GM18507 (cell line): Measurements from ENCODE around the gene BTBD9.

Experiments
- DNase-seq: peaks from one replicate; pipeline ENCODE4 v3.0.0; 2011; ENCODE audit warnings: low read depth; ENCODE audit not compliant: insufficient read length; ENCODE audit errors: extremely low spot score
- FAIRE-seq: peaks from 2 replicates; lab custom pipeline; 2011; peaks lifted over from hg19 to GRCh38; lab: Jason Lieb, UNC

Gene BTBD9

DNA sequence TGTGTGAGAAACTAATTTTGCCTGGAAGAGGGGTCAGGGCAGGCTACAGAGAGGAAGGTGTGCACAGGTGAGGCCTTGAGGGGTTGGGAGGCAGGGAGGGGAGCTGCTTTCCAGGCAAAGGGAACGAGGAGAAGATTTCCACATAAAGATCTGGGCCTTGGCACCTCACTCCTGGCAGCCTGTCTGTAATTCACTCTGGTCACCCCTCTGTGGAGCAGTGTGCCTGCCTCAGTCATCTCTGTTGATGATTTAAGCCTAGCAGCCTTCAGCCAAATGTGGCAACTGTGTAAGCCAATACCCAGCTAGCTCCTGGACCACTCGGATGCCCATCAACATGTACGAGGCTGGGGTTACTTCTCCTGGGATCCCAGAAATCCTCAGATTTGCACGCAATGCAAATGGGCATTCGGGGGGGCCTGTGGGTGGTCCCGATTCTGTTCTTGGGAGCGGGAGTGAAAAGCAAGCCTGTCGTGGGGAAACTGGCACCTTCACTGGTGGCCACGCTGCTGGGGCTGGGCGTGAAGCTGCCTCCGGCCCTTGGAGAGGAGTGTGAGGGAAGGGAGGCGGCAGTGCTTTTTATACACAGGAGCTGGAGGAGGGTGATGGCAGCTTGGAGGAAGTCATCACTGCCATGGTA, 459.8 kb downstream of the BTBD9 start:
- no peak for FAIRE-seq
- no peak for DNase-seq

DNA sequence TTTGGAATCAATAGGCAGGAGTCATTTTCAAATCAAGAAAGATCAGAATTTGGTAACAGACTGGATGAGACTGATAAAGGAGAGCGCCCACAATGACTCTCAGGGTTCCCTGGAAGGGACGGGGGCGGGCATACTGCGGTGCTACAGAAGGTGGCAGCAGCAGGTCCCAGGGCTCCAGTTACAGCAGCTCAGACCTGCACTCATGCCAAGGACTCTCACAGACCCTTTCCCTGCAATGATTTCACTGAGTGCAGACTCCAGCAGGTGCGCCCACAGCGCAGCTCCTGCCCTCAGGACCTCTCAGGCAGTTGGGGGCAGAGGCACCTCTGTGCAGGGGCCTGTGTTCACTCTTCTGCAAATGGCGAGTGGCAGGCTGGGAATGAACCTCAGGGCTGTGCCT, 460.4 kb downstream of the BTBD9 start:
- DNase-seq (no peak), FAIRE-seq (no peak)

DNA sequence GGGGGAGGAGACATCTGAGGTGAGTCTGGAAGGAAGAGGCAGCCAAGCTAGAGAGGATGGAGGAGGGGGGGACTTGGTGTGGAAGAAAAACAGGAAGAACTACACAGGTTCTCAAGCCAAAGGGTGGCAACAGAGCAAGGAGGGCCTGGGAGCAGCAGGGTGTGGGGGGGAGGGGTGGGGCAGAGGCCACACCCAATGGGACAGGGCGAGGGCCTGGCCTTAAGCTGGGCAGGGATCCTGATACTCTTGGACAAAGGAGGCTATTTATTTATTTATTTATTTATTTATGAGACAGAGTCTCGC, 461.2 kb downstream of the BTBD9 start:
- no peak for FAIRE-seq
- DNase-seq: no peak

DNA sequence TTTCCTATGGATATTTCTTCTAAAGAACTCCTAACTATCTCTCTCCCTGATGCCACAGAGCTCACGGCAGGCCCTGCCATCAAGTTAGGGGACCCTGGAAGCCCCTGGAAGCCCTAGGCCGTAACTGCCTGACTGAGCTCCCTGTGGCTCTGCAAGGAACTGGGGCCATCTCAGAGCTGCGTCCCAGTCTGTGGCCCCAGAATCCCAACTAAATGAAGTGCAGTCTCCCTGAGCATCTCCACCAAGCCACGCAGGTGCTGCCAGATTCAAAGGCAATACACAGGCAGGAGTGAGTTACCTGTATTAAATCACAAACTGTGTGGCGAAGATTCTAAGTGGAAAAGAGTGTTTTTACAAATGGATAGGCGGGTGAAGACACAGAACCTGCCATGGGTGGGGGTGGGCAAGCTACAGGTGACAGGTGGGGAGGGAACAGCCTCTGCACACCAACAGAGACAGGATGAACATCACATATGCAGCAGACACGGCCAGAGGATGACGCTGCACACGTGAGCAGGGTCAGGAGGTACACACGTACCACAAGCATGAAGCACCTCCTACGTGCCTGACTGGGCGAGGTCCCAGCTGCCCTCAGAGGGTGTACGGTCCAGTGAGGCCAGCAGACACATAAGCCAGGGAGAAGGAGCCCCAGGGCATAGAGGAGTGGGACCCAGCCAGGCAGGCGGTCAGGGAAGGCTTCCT, 461.7 kb downstream of the BTBD9 start:
- DNase-seq: no peak
- no peak for FAIRE-seq

DNA sequence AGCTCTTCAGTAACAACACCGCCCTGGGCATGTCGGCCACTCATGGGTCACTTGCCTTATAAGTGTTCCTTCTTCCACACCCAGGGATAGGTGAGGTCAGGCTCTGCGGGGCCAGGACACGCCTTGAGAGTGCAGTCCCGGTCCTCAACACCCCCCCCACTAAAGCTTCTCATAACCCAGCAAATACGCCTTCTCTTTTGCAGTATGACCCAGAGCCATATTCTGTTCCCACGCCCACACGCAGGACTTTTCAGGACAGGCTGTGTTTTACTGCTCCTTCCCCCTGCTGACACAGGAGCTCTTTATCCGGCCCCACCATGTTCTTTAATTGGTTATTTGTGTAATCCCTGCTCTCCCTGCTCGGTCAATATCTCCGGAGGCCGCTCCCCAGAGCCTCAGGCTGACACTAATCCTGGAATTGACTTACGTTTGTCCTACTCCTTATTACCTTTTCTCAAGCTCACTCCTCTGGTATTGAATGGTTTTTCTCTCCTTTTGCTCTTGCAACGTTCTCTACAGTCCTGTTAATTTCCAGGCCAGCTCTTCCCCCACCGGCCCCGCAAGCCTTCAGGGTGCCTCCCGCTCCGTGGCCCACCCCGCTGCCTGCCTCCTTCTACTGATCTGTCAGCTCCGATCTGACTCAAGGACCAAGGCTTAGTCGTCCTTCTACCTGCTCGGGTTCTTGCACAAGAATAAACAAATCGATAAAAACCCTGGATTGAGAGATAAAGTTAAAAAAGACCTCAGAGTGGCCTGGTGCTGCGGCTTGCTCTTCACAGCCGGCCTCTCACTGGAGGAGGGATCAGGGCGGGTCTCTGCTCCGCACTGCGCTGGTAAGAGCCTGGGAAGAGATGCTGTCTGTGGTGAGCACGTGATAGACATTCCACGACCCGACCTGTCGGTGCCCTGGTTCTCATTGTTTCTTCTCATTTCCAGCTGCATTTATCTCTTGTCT, 462.7 kb downstream of the BTBD9 start:
- DNase-seq: no peak
- FAIRE-seq: no peak

DNA sequence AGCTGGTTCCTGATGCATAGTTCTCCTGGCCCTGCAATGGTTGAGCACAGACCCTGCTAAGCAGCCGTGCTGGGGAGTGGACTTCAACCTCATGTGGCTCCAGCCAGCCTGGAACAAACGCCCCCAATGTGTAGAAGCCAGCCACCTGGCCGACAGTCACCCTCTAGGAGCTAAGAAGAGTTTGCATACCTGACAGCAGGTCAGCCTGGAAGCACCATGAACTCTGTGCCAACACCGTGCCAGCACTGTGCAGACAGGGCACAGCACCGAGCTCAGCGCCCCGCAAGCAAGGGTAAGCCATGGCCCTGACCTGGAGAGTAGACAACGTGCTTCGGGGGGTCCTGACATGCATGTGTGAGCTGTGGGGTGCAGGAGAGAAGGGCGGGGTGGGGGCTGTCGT, 463.9 kb downstream of the BTBD9 start:
- FAIRE-seq (no peak), DNase-seq (no peak)

DNA sequence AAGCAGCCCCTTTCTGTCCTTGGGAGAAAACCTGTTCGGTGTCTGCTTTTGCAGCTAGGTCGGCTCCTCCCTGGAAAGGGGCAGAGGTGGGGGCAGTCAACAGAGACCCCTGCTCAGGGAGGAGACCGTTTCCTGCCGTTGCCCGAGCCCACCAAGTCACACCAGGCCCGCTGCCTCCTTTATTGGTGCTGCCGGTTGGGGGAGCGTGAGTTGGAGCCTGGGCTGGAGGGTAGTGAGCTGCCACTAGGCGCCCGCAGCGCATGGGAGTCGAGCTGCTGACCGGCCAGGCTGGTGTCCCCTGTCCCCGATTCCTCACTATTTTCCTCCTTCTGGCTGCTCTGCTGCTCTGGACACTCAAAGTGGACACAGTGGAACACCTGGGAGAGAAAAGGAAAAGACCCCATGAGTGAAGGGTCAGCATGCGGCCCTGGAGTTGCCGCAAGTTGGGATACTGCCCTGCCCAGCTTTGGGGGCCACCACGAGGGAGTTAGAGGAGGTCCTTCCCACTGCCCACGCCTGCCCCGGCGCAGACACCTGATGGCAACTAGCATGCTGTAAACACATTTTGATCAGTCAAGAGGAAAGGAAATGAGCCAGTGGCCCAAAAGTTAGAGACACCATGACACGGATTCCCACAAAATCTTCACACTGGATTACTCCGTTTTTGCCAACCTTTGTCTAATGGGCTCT, 464.8 kb downstream of the BTBD9 start:
- DNase-seq (no peak), FAIRE-seq (no peak)

DNA sequence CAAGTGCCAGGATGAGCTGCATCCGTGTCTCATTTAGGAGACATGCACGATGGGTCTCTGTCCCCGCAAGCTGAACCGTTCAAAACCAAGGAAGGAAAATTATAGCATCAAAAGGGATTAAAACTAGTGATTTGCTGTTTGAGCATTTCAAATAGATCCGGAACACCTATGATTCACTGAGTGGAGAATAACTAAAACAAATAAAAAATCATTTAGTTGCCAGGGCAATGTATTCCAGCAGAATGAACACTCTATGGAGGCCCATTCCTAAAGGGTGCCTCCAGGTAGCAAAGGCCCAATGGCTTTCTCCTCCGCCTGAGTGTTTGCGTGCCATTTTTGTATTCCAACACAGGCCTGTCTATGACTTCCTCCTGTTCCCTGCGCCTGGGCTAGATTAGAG, 465.4 kb downstream of the BTBD9 start:
- DNase-seq: no peak
- FAIRE-seq: no peak

DNA sequence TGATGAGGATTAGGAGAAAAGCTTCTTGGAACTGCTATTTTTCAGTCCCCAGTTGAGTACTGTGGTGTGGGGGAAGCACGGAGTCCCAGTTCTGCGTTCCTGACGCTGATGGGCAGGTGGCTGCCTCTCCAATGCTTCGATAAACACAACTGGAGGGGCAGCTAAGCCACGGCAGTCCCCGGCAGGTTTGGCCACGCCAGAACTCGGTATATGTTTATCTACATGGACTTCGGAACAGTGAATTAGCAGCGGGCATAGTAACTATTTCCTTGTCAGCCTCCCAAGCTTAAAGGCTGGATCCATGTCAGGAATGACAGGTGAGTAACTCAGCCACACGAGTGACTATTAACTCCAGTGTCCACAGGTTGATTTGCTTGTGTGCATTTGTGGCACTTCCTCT, 465.8 kb downstream of the BTBD9 start:
- FAIRE-seq: no peak
- no peak for DNase-seq

DNA sequence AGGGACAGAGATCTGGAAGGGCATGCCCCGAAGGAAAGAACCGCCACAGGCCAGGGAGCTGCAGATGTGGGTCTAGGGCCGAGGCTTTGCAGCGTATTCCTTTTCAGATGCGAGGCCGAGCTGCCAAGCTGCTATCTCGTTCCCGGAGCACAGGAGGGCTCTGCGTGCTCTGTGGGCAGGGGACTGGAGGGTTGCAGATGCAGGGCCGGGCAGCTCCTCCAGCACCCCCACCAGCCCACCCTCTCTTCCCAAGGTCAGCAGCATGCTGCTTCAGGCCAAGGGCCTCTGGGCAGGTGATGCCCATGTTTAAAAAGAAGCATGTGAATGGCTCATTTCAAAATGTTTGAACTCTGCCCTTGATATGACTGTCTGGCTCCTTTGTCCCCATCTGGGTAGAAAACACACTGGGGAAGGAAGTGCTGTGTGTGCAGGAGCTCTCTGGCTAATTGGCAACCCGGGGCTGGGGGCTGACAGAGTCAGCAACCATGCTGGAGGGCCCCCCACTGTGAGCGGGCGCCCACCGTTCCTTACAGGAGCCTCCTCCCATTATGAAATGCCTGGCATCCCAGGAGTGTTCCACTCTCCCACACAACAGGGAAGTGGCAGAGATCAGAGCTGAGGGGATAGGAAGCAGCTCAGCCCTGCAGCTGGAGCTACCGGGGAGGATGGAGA, 466.9 kb downstream of the BTBD9 start:
- no peak for FAIRE-seq
- DNase-seq: no peak

DNA sequence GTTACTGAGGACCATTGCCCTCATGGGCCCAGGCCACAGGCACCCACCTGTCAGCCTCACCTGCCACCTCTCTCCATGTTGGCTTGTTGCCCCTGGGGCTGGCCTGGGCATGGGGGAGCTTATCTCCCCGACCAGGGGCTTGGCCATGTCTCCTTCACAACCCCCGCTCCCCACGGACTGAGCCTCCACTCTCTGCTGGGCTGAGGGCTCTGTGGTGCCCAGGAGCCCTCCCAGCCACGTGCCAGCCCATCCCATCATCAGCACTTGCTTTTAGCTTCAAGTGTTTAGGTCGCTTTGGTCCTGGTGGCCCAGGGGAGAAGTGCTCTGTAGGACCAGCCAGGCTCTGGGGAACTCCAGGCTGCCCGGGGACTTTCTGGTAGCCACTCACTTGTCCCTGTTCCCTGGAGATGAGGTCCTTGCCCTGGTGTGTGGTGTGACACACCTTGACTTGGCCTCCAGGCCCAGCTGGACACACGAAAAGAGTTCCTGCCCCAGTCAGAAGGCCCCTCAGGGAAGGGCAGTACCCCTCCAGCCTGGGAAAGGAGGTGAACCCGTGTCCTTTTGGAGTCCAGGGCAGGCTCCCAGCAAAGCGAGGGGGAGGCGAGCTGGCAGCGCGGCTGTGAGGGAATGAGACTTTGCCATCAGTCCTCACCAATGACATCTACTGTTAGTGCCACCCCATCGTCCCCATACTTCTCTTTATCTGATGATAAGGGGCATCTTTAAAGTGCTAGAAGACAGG, 467.6 kb downstream of the BTBD9 start:
- no peak for FAIRE-seq

DNA sequence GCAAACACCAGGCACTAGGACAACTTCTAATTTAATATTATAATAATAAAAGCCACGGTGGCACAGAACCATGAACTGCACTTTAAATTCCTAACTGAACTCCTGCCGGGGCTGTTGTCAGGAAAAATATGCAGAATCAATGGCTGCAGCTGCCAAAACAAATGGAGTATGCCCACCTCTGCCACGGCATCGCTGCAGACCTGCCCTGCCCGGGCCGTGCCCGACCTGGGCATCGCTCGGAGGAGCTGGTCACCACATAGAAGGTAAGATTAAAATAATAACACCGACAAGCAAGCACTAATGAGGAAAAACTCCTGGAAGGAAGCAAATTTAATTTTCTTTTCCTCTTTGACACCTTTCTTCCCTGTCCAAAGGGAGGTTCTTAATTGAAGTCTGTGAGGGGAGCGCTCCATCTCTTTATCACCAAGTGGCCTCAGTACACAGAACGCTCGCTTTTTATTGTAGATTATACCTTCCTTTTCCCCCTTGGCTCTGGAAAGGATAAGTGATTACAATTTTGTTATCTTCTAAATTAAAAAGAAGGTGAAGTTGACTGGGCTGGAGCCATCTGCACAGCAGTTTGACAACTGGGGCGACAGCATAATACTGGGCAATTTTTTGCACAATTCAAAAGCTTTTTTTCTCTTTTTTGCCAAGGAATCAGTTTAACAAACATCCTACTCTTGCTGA, 468.9 kb downstream of the BTBD9 start:
- no peak for DNase-seq
- no peak for FAIRE-seq

More for the DNA sequence above, 467.6 kb downstream of the BTBD9 start:
- no peak for DNase-seq

DNA sequence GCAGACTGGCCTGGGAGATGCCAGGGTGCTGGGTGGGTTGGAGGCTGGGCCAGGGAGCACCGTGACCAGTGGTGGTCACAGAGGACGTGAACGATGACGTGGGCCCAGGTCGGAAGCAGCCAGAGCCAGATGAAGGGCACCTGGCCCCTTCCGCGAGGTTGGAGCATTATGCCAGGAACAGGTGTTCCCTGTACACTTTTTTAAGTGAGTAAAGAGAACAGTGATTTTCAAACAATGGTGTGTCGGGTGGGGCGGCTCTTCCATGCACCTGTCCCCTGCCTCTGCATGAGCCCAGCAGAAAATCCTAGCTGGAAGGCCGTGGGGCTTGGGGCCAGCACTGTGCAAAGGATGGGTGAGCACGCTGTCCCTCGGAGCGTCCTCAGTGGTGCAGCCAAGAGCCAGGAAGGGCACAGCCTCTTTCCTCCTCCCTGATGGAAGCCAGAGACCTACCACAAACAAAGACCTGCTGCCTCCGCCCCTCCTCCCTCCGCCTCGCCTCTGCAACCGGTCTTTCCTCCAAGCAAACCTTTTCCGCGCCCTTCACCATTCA, 469.7 kb downstream of the BTBD9 start:
- no peak for FAIRE-seq
- DNase-seq: no peak

DNA sequence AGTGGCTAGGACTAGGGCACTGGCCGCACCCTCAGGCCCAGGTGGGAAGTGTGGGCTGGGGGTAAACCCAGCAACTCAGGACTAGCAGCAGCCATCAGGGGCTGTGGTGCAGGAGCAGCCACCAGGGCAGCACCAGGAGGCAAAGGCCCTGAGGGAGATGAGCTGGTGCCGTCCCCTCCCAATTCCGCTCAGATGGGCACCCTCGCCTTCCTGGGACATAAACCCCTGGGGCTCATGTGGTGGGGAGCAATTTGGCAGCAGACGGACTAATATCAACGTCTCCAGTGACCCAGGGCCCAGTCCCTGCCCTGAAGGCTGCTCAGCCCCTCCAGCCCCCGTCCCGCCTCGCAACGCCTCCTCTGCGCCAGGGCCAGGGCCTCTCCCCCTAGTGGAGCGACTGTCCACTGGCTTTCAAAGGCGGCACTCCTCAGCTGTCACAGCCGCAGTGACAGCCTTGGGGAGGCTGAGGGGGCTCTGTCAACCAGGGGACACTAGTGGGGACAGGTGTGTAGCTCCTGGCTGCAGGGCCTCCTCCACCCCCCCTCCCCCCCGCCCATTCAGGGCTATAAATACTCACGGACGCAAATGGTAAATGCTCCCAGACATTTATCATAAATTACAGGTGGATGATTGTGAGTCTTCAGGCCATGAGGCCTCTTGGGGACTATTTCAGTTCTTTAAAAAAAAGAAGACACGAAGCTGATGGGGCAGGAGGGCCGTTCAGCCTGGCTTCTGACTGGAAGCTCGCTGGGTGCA, 470.3 kb downstream of the BTBD9 start:
- DNase-seq (no peak), FAIRE-seq (no peak)

DNA sequence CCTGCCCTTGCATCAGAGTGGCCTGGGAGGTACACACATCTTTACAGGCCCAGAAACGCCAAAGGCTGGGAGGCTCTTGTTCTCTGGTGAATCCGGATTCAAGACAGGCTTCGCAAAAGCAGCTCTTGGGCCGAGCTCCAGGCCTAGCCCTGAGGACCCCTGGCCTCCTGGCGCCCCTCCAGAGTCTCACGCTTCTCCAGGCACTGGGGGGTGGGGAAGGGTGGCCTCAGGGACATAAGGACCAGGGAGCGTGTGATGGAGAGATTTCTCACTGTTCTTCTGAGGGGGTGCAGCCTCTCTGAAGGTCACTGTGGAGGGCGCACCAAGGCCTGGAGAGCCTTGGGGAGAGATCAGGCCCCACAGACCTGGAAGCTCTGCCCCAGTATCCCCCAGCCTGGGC, 471.0 kb downstream of the BTBD9 start:
- DNase-seq (no peak), FAIRE-seq (no peak)

DNA sequence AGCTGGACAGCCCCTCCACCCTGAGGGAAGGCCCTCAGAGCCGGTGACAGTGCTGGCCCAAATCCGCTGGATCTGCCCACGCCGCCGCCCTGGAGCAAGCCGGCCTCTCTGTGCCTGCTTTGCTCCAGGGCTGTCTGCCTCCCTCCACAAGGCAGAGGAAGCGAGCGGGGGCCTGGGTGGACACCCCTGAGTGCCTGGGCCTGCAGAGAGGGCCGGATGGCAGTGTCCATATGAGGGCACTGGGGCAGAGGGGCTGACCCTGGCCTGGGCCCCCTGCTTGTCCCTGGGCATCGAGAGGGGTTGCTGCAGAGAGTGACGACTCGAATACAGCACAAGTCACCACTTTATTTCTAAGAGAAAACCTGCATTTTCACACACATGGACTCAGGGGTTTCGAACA, 471.6 kb downstream of the BTBD9 start:
- DNase-seq (no peak), FAIRE-seq (no peak)

DNA sequence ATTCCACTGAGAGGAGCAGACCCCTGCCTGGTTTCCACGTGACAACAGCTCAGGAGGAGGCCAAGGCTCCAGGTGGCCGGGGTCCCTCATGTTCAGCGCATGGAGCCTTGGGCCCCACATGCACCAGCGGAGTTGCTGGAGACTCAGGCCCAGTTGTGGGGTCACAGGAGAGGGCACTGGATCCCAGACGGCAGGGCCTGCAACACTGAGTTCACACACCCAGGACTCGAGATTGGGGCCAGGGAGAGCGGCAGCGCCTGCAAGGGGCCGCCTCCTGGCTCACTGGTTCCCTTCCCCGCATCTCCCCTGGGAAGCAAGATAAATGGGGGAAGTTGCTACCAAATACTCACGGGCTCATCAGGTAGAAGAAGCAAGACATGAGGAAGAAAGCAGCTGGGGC, 472.1 kb downstream of the BTBD9 start:
- FAIRE-seq (no peak), DNase-seq (no peak)
